ENCODE results near the gene TMEM121B. TPM values are rescaled to one million over a fixed set of nuclear protein-coding genes. Genes with fewer than 3 reads are reported as not detected.

TMEM121B gene
- total and polyA plus RNA-seq, 2 donors (not counting 1 experiment from before 2014, with no cell fraction given) = 0.12 TPM; not detected in 1

- WGBS (ENCODE audit: insufficient coverage) = 78% methylated on average over 8 of the region's 10 CpGs
- peak overlapping the region; percentile 88 for H3K4me3 Mint-ChIP-seq
- Histone ChIP-seq H3K36me3 (replicated peaks in 1 of 2; ENCODE audit: control extremely low read depth in 1 of 2, control insufficient read depth in 1 of 2, extremely low read depth in 1 of 2, insufficient read depth in 2 of 2, low read length in 1 of 2) (no peaks in the 10 kb centered on the region), H3K27me3 (replicated peaks in 1 of 4; ENCODE audit: control extremely low read depth in 1 of 4, control insufficient read depth in 3 of 4, insufficient read depth in 4 of 4, low read length in 3 of 4) (no peaks in the 10 kb centered on the region), H3K79me2 (ENCODE audit: control insufficient read depth, insufficient read depth, low read length) (peaks cover 69% of the 10 kb centered on the region), H3K9me3 (ENCODE audit: control extremely low read depth in 1 of 3, control insufficient read depth in 2 of 3, insufficient read depth in 1 of 3, low read length in 2 of 3) (no peaks in the 10 kb centered on the region), H3K27ac (ENCODE audit: low read length in 2 of 2) (no peak overlapping the region), H4K20me1 (ENCODE audit: control insufficient read depth, insufficient read depth, low read length, poor library complexity, severe bottlenecking) (peaks cover 45% of the 10 kb centered on the region), H3K4me1 (ENCODE audit: control insufficient read depth in 2 of 2, insufficient read depth in 2 of 2, low read length in 2 of 2) (peaks cover 25 to 36% of the 10 kb centered on the region in 2 donors), H3K9ac (ENCODE audit: low read length) (peak overlapping the region; percentile 35), H2AFZ (ENCODE audit: insufficient read depth, low read depth, low read length, poor library complexity, severe bottlenecking) (no peak overlapping the region), H3K4me2 (replicated peaks; ENCODE audit: low read depth, low read length, poor library complexity, severe bottlenecking) (peak overlapping the region; percentile 96), H3K4me3 (ENCODE audit: control extremely low read depth in 1 of 5, extremely low read depth in 1 of 5, insufficient read depth in 1 of 5, low read depth in 2 of 5, low read length in 4 of 5) (peak overlapping the region in 2 of 5 experiments; percentile 34 to 65)
- ChIA-PET CTCF (interaction anchor here (0.8 to 1.0 kb wide), 3 partner anchors 71 to 415 kb away, joined by 3 to 4 read pairs (median 3); no protein-coding TSS in a partner anchor), POLR2A (no interaction called here)
- peak overlapping the region; percentile 88 for H3K27ac Mint-ChIP-seq
- ATAC-seq (ENCODE audit: low read depth) = no peak
- no peaks in the 10 kb centered on the region for H3K27me3 Mint-ChIP-seq
- no peak for DNase-seq
- peaks cover 44% of the 10 kb centered on the region for H3K4me1 Mint-ChIP-seq
- no peaks in the 10 kb centered on the region for H3K9me3 Mint-ChIP-seq (ENCODE audit: insufficient read depth)
- intact Hi-C loops (cut with micrococcal nuclease) = loop anchor here (10.0 kb wide), 1 partner anchor 538 kb away; the partner anchor contains the start of gene ATP6V1E1
- TF ChIP-seq EZH2 (IDR thresholded peaks at IDR 0.05; ENCODE audit: borderline replicate concordance, insufficient read depth, low read depth, low read length, poor library complexity, severe bottlenecking) = no peak
- no peak for TF ChIP-seq CTCF (IDR thresholded peaks at IDR 0.05)
Measured at GRCh38 chr22:17086788-17087497, 34.2 kb downstream of the TMEM121B start.

GRCh38 chr22:17086296-17086695 is 34.9 kb downstream of the TMEM121B start:
- H4K20me1 ChIP-seq (ENCODE audit: control insufficient read depth, insufficient read depth, low read length, poor library complexity, severe bottlenecking) = peaks cover 45% of the 10 kb centered on the region
- Mint-ChIP-seq H3K27ac (peak overlapping the region; percentile 71), H3K4me1 (peaks cover 42% of the 10 kb centered on the region), H3K27me3 (no peaks in the 10 kb centered on the region), H3K4me3 (peak overlapping the region; percentile 88), H3K9me3 (ENCODE audit: insufficient read depth) (no peaks in the 10 kb centered on the region)
- H3K79me2 ChIP-seq (ENCODE audit: control insufficient read depth, insufficient read depth, low read length) = peaks cover 63% of the 10 kb centered on the region
- DNase-seq (no peak), ATAC-seq (ENCODE audit: low read depth) (no peak)
- H3K4me2 ChIP-seq (replicated peaks; ENCODE audit: low read depth, low read length, poor library complexity, severe bottlenecking) = peak overlapping the region; percentile 96
- ChIA-PET POLR2A (no interaction called here), CTCF (interaction anchor here (0.9 kb wide), 1 partner anchor 86 kb away, joined by 4 read pairs; no protein-coding TSS in a partner anchor)
- no peaks in the 10 kb centered on the region for H3K27me3 ChIP-seq (replicated peaks in 1 of 4; ENCODE audit: control extremely low read depth in 1 of 4, control insufficient read depth in 3 of 4, insufficient read depth in 4 of 4, low read length in 3 of 4)
- no peaks in the 10 kb centered on the region for H3K9me3 ChIP-seq (ENCODE audit: control extremely low read depth in 1 of 3, control insufficient read depth in 2 of 3, insufficient read depth in 1 of 3, low read length in 2 of 3)
- no peaks in the 10 kb centered on the region for H3K36me3 ChIP-seq (replicated peaks in 1 of 2; ENCODE audit: control extremely low read depth in 1 of 2, control insufficient read depth in 1 of 2, extremely low read depth in 1 of 2, insufficient read depth in 2 of 2, low read length in 1 of 2)
- peak overlapping the region; percentile 91 for H3K9ac ChIP-seq (ENCODE audit: low read length)
- TF ChIP-seq CTCF (IDR thresholded peaks at IDR 0.05) (no peak), EZH2 (IDR thresholded peaks at IDR 0.05; ENCODE audit: borderline replicate concordance, insufficient read depth, low read depth, low read length, poor library complexity, severe bottlenecking) (no peak)
- peak overlapping the region in 3 of 5 experiments; percentile 34 to 80 (median 65) for H3K4me3 ChIP-seq (ENCODE audit: control extremely low read depth in 1 of 5, extremely low read depth in 1 of 5, insufficient read depth in 1 of 5, low read depth in 2 of 5, low read length in 4 of 5)
- no peak overlapping the region for H3K27ac ChIP-seq (ENCODE audit: low read length in 2 of 2)
- H3K4me1 ChIP-seq (ENCODE audit: control insufficient read depth in 2 of 2, insufficient read depth in 2 of 2, low read length in 2 of 2) = peaks cover 25 to 36% of the 10 kb centered on the region in 2 donors
- intact Hi-C loops (cut with micrococcal nuclease) = loop anchor here (10.0 kb wide), 1 partner anchor 539 kb away; the partner anchor contains the start of gene ATP6V1E1
- H2AFZ ChIP-seq (ENCODE audit: insufficient read depth, low read depth, low read length, poor library complexity, severe bottlenecking) = peak overlapping the region; percentile 97
- 71% methylated on average over 4 of the region's 7 CpGs for WGBS (ENCODE audit: insufficient coverage)
